ENCODE measurements around the gene TMEM151B. TPM values are rescaled to one million over a fixed set of nuclear protein-coding genes. Genes with fewer than 3 reads are reported as not detected.

TMEM151B gene
- total and polyA plus RNA-seq, 2 donors (not counting 1 experiment from before 2014, with no cell fraction given): 0.01 to 0.10 TPM

DNA sequence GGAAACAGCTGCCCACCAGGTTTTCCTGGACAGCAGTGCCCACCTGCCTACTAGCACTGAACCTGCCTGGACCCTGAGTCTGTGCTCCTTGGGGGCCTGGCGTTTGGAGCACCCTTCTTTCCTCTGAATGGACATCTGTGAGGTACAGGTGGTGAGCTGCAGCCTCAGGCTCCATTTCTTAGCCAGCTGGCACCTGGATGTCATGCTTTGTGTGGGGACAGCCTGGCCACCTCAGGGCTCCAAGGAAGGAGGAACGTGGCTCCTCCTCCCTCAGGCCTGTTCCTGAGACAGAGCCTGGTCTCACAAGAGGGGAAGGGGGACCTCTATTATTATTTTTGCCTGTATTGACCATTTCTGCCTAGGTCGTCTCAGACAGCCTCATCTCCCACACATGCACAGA lies 8.1 kb downstream of the TMEM151B start:
- H4K20me1 ChIP-seq (ENCODE audit: control insufficient read depth, insufficient read depth, low read length, poor library complexity, severe bottlenecking): no peaks in the 10 kb centered on the region
- WGBS (ENCODE audit: insufficient coverage): 75% methylated on average over 2 of the region's 3 CpGs
- H3K4me1 ChIP-seq (ENCODE audit: control insufficient read depth in 2 of 2, insufficient read depth in 2 of 2, low read length in 2 of 2): peaks cover 5 to 11% of the 10 kb centered on the region in 2 donors
- DNase-seq (no peak), ATAC-seq (ENCODE audit: low read depth) (no peak)
- ChIA-PET CTCF (interaction anchor here (0.8 to 1.1 kb wide), 3 partner anchors 10 to 59 kb away, joined by 3 read pairs; no protein-coding TSS in a partner anchor), POLR2A (no interaction called here)
- H3K4me2 ChIP-seq (replicated peaks; ENCODE audit: low read depth, low read length, poor library complexity, severe bottlenecking): no peak overlapping the region
- Mint-ChIP-seq H3K4me1 (peaks cover 5% of the 10 kb centered on the region), H3K27me3 (peaks cover 58% of the 10 kb centered on the region), H3K4me3 (no peak overlapping the region), H3K9me3 (ENCODE audit: insufficient read depth) (no peaks in the 10 kb centered on the region), H3K27ac (no peak overlapping the region)
- H3K79me2 ChIP-seq (ENCODE audit: control insufficient read depth, insufficient read depth, low read length): no peaks in the 10 kb centered on the region
- peaks cover 0 to 54% (median 17%) of the 10 kb centered on the region in 4 experiments for H3K27me3 ChIP-seq (replicated peaks in 1 of 4; ENCODE audit: control extremely low read depth in 1 of 4, control insufficient read depth in 3 of 4, insufficient read depth in 4 of 4, low read length in 3 of 4)
- TF ChIP-seq, protein P1, sequence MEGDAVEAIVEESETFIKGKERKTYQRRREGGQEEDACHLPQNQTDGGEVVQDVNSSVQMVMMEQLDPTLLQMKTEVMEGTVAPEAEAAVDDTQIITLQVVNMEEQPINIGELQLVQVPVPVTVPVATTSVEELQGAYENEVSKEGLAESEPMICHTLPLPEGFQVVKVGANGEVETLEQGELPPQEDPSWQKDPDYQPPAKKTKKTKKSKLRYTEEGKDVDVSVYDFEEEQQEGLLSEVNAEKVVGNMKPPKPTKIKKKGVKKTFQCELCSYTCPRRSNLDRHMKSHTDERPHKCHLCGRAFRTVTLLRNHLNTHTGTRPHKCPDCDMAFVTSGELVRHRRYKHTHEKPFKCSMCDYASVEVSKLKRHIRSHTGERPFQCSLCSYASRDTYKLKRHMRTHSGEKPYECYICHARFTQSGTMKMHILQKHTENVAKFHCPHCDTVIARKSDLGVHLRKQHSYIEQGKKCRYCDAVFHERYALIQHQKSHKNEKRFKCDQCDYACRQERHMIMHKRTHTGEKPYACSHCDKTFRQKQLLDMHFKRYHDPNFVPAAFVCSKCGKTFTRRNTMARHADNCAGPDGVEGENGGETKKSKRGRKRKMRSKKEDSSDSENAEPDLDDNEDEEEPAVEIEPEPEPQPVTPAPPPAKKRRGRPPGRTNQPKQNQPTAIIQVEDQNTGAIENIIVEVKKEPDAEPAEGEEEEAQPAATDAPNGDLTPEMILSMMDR (IDR thresholded peaks at IDR 0.05): no peak
- no peak for TF ChIP-seq EZH2 (IDR thresholded peaks at IDR 0.05; ENCODE audit: borderline replicate concordance, insufficient read depth, low read depth, low read length, poor library complexity, severe bottlenecking)
- intact Hi-C loops (cut with micrococcal nuclease): no loop called here
- H3K36me3 ChIP-seq (replicated peaks in 1 of 2; ENCODE audit: control extremely low read depth in 1 of 2, control insufficient read depth in 1 of 2, extremely low read depth in 1 of 2, insufficient read depth in 2 of 2, low read length in 1 of 2): no peaks in the 10 kb centered on the region
- no peak overlapping the region for H3K9ac ChIP-seq (ENCODE audit: low read length)
- H2AFZ ChIP-seq (ENCODE audit: insufficient read depth, low read depth, low read length, poor library complexity, severe bottlenecking): no peak overlapping the region
- H3K9me3 ChIP-seq (ENCODE audit: control extremely low read depth in 1 of 3, control insufficient read depth in 2 of 3, insufficient read depth in 1 of 3, low read length in 2 of 3): peaks cover 0 to 10% (median 0%) of the 10 kb centered on the region in 3 donors
- H3K4me3 ChIP-seq (ENCODE audit: control extremely low read depth in 1 of 5, extremely low read depth in 1 of 5, insufficient read depth in 1 of 5, low read depth in 2 of 5, low read length in 4 of 5): no peak overlapping the region
- H3K27ac ChIP-seq (ENCODE audit: low read length in 2 of 2): no peak overlapping the region

DNA sequence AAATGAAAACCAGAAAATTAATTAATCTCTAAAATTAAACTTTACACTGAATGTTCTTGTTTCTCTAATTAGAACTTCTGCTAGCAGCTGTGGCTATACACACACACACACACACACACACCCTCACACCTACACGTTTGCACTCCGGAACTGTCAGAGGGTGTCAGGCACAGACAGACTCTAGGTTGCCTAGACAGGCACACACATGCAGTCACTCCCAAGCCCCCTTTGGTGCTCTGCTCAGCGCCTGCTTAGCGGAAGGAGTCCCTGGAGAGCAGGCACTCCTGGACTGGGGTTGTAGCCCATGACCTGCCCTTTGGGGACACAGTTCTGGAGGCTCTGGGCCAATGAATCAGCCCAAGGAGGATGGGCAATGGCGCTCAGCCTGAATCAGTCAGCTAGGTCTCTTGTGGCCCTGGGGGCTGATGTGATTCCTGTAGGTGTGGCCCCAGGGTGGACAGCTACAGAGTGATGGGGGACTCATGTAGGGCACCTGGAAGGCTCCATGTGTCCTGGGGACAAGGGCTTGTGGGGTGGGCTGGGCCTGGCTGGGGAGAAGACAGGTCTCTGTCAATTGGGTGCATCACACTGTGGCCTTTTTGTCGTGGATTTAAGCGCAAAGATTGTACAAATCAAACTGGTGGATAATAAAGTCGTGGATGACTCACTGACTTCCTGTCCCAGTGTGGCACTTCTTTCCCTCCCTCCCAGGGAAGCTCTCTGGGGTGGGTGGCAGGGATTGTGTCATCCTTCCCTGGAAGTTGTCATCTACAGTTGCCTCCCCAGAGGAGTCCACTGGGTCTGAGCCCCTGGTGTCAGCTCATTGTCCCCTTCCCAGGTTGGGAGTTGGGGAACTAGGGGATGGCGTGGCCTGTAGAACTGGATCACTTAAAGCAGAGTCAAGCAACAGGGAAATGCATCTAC lies 8.8 kb downstream of the TMEM151B start:
- H3K9me3 ChIP-seq (ENCODE audit: control extremely low read depth in 1 of 3, control insufficient read depth in 2 of 3, insufficient read depth in 1 of 3, low read length in 2 of 3): peaks cover 0 to 10% (median 0%) of the 10 kb centered on the region in 3 donors
- ATAC-seq (ENCODE audit: low read depth): no peak
- no peak for DNase-seq
- no peak overlapping the region for H3K4me2 ChIP-seq (replicated peaks; ENCODE audit: low read depth, low read length, poor library complexity, severe bottlenecking)
- peaks cover 60% of the 10 kb centered on the region for H3K27me3 Mint-ChIP-seq
- no peak overlapping the region for H3K9ac ChIP-seq (ENCODE audit: low read length)
- POLR2A ChIA-PET: no interaction called here
- no peak overlapping the region for H3K27ac Mint-ChIP-seq
- H3K27me3 ChIP-seq (replicated peaks in 1 of 4; ENCODE audit: control extremely low read depth in 1 of 4, control insufficient read depth in 3 of 4, insufficient read depth in 4 of 4, low read length in 3 of 4): peaks cover 0 to 48% (median 16%) of the 10 kb centered on the region in 4 experiments
- no peaks in the 10 kb centered on the region for H3K9me3 Mint-ChIP-seq (ENCODE audit: insufficient read depth)
- no peak overlapping the region for H2AFZ ChIP-seq (ENCODE audit: insufficient read depth, low read depth, low read length, poor library complexity, severe bottlenecking)
- H3K4me3 Mint-ChIP-seq: no peak overlapping the region
- no peaks in the 10 kb centered on the region for H4K20me1 ChIP-seq (ENCODE audit: control insufficient read depth, insufficient read depth, low read length, poor library complexity, severe bottlenecking)
- H3K79me2 ChIP-seq (ENCODE audit: control insufficient read depth, insufficient read depth, low read length): no peaks in the 10 kb centered on the region
- no peak overlapping the region for H3K27ac ChIP-seq (ENCODE audit: low read length in 2 of 2)
- 83% methylated on average over 6 of the region's 9 CpGs for whole genome bisulfite sequencing (ENCODE audit: insufficient coverage)
- intact Hi-C loops (cut with micrococcal nuclease): no loop called here
- H3K36me3 ChIP-seq (replicated peaks in 1 of 2; ENCODE audit: control extremely low read depth in 1 of 2, control insufficient read depth in 1 of 2, extremely low read depth in 1 of 2, insufficient read depth in 2 of 2, low read length in 1 of 2): no peaks in the 10 kb centered on the region
- TF ChIP-seq, protein P1 (IDR thresholded peaks at IDR 0.05): no peak
- TF ChIP-seq EZH2 (IDR thresholded peaks at IDR 0.05; ENCODE audit: borderline replicate concordance, insufficient read depth, low read depth, low read length, poor library complexity, severe bottlenecking): no peak
- CTCF ChIA-PET: interaction anchor here (1.1 kb wide), 1 partner anchor 17 kb away, joined by 3 read pairs; no protein-coding TSS in a partner anchor
- no peak overlapping the region for H3K4me3 ChIP-seq (ENCODE audit: control extremely low read depth in 1 of 5, extremely low read depth in 1 of 5, insufficient read depth in 1 of 5, low read depth in 2 of 5, low read length in 4 of 5)
- peaks cover 5% of the 10 kb centered on the region for H3K4me1 Mint-ChIP-seq
- peaks cover 5 to 11% of the 10 kb centered on the region in 2 donors for H3K4me1 ChIP-seq (ENCODE audit: control insufficient read depth in 2 of 2, insufficient read depth in 2 of 2, low read length in 2 of 2)
